HG02571 (cell line): ENCODE data around the gene C9orf57.
"Not testable (repeated sequence)": the region's sequence is repeated elsewhere in the genome, so short reads cannot be mapped to it uniquely, and the experiment has no call there.

ENCODE experiments used
- ATAC-seq: cut with Tn5 transposase; IDR thresholded peaks from one replicate; pipeline ENCODE4 v1.9.1; 2021; ENCODE audit warnings: mild to moderate bottlenecking, moderate library complexity; ENCODE audit not compliant: unreplicated experiment

Gene C9orf57

DNA sequence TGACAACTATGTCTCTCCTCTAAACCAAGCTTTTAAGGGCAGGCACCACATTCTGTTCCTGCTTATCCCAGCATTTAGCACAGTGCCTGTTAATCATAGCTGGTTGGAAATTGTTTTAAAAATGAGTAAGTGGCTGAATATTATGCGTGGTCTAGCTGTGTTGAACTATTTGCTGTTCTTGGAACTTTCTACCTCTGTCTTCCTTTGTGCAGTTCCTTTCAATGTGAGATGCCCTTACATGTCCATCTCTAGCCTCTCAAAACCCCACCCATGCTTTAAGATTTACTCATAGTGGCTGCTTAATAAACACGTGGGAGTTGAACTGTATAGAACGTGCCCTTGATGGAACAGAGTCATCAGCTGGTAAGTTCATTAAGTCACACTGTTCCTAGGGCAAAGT, 34.5 kb downstream of the C9orf57 start:
- ATAC-seq, result no peak

DNA sequence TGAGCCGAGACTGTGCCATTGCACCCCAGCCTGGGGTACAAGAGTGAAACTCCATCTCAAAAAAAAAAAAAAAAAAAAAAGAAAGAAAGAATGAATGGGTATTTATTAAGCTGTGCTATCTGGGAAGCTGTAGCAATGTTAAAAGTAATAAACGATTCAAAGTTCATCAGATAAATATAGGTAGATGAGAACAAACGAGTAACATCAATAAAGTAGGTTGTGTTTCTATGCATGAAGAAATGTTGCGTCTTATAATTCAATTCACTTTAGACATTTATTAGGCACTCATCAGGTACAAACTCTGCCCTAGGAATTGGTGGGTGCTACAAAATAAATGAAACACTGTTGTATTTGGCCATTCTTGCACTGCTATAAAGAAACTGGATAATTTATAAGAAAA, 36.8 kb downstream of the C9orf57 start:
- ATAC-seq, result no peak

DNA sequence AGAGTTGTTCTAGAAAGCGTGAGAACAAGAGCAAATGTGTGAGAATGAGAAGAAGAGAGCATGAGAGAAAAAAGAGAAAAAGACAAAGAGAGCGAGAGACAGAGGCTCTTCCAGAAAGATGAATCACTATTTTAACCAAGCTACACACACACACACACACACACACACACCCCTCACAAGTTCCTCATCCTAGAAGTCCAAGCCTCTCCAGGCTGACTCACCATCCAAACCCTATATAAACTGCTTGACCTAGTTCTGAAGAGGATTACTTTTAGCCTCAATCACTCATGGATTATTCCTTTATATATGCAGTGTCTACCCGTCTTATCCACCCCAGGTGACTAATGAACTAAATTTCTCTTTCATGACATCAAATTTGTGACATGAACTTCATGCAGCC, 37.6 kb downstream of the C9orf57 start:
- no peak for ATAC-seq

DNA sequence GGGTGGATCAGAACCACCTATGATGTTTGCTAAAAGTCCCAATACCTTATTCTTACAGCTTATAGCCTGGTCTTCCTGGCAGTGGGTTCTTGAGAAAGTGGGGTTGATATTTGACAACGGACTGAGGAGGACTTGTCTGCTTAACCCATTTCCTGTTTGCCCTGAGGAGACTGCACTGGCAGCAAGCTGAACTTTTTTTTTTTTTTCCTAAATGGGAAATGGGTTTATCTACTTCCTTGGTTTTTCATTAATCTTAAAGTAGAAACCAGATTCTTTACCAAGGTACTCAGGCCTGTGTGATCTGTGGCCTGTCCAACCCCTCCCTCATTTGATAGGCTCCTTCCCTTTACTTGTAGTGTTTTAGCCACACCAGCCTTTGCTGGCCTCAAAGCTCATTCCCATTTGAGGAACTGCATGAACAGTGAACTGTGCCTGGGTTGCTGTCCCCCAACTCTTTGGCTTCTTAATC, 47.1 kb downstream of the C9orf57 start:
- ATAC-seq, result no peak

DNA sequence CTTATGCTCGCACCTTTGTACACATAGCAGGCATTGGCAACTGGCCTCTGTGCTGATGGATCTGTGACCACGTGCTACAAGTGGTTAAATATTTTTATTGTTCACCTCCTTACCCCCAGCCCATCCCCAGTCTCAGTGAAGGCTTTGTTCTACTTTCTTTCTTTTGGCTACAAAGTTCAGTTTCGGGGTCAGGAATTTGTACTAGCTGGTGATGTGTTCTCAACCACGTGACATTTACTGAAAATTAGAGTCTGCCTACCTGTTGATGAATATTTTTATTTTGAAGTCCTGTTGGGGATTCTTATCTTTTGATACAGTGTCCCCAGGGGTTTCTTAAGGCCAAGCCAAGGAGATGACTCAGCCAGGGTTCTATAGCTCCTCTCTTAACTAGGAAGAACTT, 47.8 kb downstream of the C9orf57 start:
- no peak for ATAC-seq

DNA sequence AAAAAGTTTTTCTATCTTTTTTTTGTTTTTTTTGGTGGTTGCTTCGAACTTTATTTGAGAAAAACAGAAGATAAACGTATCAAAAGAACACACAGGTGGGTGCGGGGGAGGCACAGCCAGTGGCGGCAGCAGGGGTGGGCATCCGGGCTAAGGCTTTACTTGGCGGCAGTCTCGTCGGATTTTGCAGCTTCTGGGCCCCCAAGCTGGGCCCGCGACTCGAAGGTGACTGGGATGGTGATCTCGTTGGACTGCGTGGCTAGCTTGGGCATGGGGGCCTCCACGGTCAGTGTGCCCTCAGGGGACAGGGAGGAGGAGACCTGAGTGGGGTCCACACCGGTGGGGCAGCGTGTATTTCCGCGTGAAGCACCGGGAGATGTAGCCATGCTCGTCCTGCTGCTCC, 52.7 kb downstream of the C9orf57 start:
- not testable (repeated sequence) for ATAC-seq

DNA sequence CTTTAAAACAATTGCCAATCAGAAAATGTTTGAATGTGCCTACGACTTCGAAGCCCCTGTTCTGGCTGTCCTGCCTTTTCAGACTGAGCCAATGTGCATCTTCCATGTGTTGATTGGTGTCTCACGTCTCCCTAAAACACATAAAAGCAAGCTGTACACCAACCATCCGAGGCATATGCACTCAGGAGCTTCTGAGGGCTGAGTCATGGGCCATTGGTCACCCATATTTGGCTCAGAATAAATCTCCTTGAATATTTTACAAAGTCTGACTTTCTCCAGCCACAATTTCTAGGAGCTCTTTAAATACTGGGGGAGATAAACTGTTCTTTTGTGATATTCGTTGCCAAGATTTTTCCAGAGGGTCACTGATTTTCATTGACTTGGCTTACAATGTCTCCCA, 53.9 kb downstream of the C9orf57 start:
- ATAC-seq, result no peak

DNA sequence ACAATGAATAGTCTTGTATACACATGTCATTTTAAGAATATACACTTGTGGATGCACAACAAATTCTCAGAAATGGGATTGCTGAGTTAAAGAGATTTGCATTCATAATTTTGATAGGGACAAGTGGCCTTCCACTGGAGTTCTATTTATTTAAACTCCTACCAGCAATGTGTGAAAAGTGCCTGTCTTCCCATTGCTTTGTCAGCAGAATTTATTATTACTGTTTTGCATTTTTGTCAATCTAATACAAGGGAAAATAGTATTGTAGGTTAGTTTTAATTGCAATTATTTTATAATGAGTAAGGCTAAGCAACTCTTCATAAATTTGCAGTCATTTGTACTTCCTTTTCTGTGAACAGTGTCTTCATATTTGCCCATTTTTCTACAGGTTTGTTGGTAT, 55.0 kb downstream of the C9orf57 start:
- ATAC-seq, result no peak
